Ovary (tissue), 1 donor: ENCODE results near the gene GTPBP1.

Experiments used
- EP300 ChIP-seq: sonication (generic); formaldehyde crosslinking; IDR thresholded peaks from one replicate; pipeline ENCODE4 v1.6.1; 2017; ENCODE audit warnings: antibody characterized with exemption
- POLR2A ChIP-seq: fragments of 450-650 bp; IDR thresholded peaks from one replicate; pipeline ENCODE4 v1.6.1; 2017; ENCODE audit warnings: antibody characterized with exemption, mild to moderate bottlenecking, moderate library complexity

GRCh38 chr22:38742176-38742942 lies 36.6 kb downstream of the GTPBP1 start:
- no peak for TF ChIP-seq POLR2A
- no peak for TF ChIP-seq EP300
